Measurements from ENCODE around the gene NIN.

- TF ChIP-seq CTCF (conservative IDR thresholded peaks at IDR 0.05): no peak
- no peak for TF ChIP-seq ZFX (IDR thresholded peaks at IDR 0.05)
Observed at GRCh38 chr14:50855558-50855957, 24.6 kb upstream of the NIN start.
